Measurements from ENCODE around the gene MOCS2.

MOCS2 gene

DNA sequence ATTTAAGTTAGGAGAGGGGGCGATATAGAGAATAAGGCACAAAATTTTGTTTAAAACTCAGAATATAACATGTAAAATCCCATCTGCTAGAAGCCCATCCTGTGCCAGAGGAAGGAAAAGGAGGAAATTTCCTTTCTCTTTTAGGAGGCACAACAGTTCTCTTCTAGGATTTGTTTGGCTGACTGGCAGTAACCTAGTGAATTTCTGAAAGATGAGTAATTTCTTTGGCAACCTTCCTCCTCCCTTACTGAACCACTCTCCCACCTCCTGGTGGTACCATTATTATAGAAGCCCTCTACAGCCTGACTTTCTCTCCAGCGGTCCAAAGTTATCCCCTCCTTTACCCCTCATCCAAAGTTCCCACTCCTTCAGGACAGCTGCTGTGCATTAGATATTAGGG lies 18.3 kb downstream of the MOCS2 start:
- no peak for DNase-seq

DNA sequence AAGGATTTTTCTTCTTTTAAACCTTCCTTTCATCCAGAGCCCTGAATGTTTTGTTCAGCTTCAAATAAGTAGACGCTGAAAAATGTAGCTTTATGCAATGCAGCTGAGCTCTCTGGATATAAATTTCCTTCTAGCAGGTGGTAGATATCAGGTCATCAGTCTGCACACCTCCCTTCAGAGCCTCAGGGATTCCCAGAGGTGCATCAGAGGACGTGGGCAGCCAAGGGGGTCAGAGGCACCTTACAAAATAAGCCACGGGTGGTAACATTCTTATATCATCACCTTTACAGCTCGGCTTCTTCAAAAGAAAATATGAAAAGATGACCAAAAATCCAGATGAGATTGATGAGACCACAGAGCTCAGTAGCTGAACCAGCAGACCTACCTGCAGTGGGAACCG lies 19.3 kb downstream of the MOCS2 start:
- no peak for DNase-seq

DNA sequence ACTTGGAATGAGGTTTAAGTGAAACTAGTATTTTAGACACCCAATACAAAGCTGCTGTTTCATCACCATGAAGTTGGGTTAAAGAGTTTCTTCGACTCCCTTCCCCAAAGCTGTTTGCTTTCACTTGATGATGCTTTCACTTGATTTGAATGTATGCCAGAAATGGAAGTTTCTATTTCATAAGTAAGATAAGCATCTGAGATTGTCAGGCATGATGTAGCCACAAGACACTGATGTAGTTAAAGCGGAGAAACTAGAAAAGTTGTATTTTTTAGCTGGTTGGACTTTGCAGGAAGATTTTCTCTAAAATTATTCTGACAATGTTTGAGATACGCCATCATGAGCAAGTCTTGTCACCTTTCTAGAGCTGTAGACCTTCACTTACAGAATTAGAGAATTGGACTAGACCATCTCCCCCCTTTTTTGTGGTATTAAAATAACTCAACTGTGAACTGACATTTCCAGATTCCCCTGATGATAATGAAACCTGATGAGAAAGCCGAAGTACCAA lies 20.0 kb downstream of the MOCS2 start:
- no peak for DNase-seq

DNA sequence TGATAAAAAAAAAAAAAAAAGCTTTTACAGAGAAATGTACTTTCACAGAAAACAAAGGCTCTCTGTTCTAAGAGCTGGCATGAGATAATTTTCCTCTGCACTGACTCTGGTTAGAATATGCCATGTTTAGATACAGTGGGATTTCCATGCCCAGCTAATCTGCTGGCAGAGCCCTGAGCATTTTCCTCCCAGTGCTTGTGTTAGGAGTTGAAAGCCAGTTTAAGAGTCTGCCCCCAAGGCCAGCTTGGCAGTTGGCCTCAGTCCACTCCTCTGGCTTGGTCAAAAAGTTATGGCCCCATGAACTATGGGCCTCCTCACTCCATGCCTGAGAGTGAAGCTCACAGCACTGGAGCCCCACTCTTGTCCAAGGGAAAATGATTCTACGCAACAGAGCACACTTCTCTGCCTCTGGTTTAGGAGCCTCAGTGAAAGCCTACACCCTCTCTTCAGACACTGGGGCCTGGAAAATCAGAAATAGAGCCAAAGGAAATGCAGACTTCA lies 21.9 kb downstream of the MOCS2 start:
- DNase-seq: no peak

DNA sequence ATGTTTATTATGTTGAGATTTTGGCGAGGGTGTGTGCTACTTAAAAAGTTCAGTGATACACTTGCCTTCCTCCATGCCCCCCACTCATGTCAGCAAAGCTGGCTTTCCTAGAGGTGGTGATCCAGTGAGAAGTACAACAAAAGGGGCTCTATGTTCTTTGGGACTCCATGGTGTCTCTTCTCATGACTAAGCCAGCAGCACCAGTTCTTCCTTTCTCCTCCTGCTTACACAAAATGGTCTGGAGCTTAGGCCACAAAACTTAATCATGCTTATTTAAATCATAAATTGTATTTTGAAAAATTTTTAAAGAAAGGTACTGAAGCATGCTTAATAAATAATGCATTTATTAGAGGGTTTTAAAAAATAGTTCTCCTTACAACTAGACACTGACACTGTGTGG lies 22.4 kb downstream of the MOCS2 start:
- DNase-seq: no peak

DNA sequence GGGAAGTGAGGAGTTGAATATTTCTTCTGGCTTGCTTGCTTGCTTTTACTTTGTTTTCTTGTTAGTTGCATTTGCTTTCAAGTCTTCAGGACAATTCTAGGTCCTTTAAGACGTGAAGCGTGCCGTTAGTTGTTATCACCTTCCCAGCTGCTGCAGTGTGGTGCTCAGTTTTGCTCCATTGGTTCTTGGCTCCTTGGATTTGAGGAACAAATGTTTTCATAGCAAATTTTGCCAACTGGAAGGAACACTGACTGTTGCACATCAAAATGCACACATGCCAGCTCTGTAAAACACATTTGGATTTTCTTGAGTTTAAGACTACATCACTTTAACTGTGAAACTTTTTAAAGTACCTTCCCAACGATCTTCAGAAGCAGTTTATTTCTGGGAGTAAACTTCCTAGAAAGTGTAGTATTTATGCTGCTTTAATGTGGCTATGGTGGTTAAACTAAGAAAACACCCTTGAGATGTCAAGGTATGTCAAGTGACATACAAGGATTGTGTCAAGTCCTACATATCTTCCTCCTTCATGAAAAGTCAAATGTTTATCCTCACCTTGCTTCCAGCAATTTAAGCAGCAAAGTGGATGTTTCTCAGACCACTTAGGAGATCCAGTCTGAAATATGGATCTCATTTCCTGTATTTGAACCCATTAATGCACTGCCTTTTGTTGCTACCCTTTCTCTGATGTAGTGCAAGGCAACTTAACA lies 24.9 kb downstream of the MOCS2 start:
- no peak for DNase-seq

DNA sequence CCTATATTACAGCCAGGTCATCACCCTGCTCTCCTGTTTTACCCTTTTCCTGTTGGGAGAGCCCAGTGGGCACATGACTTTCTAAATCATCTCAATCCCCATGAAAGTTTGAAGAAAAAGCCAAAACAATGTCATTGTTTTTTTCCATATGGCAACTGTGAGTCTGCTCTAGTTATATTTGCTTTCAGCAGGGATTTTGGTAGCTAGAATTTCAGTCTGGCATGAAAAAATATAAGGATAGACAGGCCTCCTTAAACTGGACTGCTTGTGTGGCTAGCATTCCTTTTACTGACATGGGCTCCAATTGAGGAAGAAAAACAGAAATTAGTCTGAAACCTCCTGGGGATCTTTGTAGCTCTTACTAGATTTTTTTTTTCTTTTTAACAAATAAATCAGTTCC lies 25.6 kb downstream of the MOCS2 start:
- no peak for DNase-seq

DNA sequence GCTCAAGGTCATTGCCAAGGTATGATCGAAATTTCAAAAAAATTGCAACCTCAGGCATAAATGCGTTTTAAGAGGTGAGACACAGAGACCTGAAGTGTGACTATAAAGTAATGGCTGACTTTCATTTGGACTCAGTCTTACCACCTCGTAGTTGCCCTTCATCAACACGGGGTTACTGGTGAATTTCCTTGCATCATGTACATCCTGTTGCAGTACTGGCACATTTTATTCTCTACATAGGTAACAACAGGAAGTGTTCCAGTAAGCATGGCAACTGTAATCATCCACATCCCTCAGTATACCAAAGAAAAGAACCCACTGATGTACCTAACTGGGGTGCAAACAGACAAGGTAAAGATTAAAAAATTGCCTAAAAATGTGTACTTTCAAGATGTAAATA lies 29.3 kb downstream of the MOCS2 start:
- no peak for DNase-seq

DNA sequence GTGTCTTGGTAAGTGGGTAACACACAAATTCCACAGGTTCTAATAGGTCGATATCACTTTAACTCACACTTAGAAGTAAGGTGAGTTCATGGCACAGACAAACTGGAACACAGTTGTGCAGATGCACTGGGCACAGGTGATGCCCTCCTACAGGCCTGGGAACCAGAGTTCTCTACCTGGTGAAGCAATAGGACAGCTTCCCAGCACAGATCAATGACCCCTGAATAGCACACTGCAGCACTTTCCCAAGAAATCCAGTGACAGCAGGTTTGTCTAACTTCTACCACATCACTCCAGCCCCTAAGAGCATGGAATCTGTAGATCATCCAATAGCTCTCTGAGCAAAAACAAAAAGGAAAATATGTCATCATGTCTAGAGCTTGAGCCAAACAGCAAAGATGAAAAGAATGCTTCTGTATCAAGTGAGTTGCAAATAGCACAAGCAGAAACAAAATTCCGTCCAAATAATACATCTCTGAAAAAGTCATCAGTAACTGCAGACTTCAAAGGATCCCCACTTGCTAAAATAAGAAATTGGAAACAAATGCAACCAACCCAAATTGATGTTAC lies 33.5 kb downstream of the MOCS2 start:
- DNase-seq: no peak

DNA sequence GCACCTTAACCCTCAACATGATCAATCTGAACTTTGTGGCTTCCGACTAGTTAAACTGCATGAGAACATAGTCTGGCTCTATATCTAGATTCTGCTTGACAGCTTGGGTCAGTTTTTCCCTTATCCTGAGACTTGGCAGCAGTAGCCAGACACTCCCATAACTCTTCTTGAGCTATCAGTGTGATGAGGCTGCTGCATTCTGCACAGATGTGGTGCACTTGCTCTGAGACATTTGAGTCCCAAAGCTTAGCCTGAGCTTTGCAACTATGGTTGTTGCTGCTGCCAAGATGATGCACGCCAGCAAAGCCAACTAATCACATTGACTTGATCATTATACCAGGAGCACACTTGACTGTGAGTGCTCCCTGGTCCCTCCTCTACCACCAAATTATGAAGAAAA lies 36.2 kb downstream of the MOCS2 start:
- DNase-seq: no peak

DNA sequence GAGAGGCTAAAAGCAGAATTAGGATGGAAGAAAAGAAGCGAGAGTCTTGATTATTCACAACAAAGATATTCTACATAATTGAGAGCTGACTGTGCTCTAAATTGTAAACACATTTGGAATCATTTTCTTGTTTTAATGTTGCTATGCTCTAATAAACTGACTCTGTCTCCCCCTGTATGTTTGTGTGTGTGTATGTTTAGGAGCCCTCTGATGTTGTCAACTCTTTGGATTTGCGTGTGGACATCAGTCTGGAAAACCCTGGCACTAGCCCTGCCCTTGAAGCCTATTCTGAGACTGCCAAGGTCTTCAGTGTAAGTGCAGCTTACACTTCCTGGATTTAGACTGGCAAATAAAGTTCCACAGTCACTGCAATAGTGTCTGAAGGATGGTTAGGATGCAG lies 37.8 kb downstream of the MOCS2 start:
- no peak for DNase-seq

DNA sequence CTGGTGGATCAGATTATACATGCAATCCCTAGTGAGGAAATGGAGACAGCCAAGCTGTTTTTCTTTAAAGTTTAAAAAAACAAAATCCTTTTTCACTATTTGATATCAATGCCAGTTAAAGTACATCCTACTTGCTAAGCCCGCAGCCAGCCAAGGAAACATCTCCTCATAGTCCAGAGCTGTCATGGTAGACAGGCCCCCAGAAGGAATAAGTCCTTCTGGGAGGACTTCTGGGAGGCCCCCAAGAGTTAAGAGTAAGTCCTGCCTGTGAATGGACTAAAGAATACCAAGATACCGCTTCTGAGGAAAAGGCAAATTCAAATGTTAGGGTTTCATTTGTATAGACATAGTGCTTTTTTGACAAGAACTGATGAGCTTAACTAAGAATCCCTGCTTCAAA lies 38.3 kb downstream of the MOCS2 start:
- DNase-seq: no peak

DNA sequence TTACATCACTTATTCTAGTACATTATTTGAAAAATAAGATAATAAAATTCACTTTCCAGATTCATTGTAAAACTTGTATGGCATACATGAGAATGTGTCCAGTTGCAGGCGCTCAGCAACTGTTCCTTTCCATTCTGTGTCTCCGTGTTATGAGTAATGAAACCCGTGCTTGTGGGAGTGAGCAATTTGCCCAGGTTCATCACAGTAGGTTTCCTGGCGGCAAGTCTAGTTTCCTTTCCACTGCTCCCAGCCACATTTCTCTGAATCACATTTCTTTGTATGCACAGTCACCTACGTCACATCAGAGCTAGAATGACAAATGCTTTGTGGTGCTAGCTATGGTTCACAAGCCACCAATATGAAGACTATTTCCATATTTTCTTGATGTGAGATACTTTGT lies 39.9 kb downstream of the MOCS2 start:
- DNase-seq: no peak

DNA sequence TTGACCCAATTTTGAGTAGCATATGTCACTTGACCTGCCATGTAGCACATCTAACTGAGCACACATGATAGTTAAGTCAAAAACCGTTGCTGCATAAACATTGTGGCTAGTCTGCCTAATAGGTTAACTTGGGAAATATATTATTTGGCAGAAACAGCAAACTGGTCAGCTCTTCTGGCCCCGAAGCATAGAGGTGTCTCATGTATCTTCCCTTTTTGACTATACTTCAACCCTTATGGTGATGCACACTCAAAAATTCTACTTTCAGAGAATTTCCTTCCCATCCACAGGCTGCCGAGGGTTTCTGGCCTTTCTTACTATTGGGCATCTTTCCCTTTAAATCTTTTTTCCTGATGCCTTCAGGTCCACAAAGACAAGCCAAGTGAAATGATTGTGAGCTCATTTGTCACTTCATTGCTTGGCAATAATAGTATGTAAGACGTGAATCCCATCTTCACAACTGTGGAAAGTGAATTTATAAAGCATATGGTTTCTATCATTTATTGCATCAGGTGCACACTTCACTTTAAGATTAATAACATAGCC lies 41.2 kb downstream of the MOCS2 start:
- no peak for DNase-seq

DNA sequence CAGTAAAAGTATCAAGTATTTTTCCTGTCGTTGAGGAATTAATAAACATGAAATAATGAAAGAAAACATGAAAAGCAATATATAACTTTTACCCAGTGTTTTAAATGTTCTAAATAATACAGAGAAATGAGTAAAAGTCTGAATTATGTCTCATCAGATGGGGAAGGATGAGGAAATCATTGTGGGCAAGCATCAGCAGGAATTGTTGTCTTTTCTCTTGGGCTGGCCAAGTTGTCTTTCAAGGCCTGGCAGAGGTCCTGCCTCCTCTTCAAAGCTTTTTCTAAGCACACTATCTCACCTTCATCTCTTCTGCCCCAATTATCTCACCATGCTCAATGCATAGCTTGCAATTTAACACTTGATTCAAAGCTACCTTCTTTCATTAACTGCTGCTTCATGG lies 41.9 kb downstream of the MOCS2 start:
- no peak for DNase-seq

DNA sequence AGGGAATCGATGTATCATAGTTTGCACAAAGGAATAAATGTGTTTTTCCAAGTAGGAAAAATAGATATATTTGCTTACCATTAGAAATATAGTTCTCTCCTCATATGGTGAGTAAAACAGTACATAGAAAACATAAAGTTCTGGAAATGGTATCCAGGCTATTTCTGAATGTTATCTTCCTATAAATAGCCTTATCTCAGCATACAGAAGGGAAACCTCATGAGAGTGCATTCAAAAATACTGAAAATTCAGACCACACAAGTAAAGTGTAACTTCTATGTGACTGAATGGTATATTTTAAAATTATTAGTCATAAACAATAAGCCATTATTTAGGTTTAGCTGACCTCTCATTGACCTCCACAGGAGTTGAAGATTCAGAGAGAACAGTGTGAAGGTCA lies 43.5 kb downstream of the MOCS2 start:
- no peak for DNase-seq

DNA sequence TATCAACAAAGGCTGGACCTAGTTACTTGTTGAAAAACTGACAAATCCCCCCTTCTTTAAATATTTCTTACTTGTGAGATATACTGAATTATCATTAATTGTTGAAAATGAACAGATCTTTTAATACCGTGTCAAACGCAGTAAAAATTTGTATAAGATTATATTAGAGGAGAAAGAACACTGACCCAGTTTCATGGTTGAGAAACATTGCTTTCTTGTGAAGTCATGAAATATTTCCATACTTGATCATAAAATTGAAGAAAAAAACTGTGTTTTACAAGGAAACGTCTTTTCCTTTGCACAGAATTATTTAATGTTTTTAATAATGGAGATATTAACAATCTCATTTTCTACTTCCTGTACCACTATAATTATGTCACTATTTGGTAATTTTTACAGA lies 45.8 kb downstream of the MOCS2 start:
- DNase-seq: no peak

DNA sequence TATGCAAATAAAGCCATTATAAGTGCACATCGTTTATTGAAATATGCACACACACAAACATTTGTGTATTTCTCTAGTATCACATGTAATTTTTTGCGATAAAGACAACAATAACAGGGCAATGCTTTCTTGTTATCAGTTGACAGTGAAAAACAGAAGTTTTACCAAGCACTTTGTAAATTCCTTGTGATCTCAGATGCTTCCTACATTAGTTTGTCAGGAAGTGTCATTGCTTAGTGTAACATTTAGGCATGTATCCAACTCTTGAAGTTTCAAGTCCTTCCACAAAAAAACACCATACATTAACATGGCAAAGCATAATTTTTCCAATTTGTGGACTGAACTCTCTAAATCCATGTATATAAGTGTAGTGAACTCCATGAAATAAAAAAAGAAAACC lies 46.4 kb downstream of the MOCS2 start:
- no peak for DNase-seq

DNA sequence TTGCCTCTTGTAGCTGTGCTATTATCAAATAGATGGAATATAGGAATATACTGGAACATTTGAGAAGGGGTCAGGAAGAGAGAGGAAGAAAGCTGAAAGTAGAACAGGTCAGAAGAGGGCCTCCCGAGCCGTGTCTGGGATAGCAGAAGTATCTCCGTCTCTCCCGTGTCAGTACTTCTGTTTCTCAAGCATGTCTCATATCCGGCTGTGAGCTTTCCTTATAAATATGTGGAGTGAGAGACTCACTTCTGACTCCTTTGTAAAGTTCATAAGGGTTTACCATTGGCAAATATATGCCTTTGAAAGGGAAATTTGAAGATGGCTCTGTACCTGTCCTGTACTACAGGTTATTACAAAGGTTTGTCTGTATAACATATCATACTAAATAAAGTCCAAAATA lies 50.3 kb downstream of the MOCS2 start:
- no peak for DNase-seq

DNA sequence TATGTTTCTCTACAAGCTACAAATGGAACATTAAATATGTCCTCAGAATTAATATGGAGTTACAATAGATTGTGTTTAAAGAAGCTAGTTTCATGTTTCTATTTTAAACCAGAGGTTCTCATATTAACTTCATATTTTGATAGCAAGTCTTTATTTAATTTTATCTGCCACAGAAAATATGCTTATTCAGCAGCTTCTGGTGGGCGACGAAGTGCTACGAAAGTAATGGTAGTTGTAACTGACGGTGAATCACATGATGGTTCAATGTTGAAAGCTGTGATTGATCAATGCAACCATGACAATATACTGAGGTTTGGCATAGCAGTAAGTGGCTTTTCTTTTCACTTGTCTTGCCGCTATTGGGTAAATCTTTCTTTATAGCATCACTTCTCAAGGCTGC lies 54.2 kb downstream of the MOCS2 start:
- no peak for DNase-seq

DNA sequence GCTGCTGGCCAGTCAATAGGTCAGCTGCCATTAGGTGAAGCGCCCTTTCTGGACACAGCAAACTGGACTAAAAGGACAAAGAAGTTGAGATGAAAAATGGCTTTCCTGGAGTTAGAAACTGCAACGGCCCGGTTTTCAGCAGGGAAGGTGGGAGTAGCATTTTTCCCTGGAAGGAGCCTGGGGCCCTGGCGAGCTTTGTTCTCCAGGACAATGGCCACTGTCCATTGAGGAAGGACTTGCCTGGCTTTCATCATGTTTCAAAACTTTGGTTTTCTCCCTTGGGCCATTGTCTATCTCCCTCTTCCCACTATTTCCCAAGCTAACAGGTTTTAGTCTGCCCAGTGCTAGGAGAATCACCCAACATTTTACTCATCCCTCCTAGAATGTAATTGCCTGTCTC lies 56.2 kb downstream of the MOCS2 start:
- no peak for DNase-seq

DNA sequence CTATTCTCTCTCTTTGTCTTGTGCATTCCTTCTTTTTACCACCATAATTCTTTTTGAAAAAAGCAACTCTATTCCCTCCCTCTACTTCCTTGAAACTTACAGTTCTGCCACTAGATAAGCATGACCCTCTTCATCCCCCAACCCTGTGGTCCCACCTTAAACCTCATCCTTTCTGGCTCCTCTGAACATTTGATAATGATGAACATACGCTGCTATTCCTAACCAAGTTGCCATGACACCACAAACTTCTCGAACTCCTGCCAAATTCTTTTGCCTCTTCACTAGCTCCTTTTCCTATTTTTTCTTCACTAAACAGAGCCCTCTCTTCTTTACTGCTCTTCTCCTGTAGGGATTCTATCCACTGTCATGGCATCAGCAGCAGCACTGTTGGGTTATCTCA lies 57.1 kb downstream of the MOCS2 start:
- no peak for DNase-seq

DNA sequence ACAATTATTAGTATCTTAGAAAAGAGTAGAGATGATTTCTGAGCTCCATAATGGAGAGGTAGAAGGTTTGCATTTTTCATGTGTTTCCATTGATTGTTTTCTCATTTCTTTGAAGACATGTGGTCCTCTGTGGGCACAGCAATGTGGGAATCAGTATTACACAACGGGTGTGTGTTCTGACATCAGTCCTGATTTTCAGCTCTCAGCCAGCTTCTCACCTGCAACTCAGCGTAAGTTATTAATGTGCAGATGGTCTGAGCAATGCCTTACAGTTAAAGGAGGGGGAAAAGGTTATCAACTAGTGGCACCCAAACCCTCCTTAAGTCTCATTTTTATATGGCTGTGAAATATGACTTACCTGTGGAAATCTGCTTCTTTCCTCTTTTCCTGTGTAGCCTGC lies 61.3 kb downstream of the MOCS2 start:
- no peak for DNase-seq

Measured in activated gamma-delta T cell (primary cell).